ENCODE measurements around the gene RPS27L. TPM values are rescaled to one million over a fixed set of nuclear protein-coding genes. Genes with fewer than 3 reads are reported as not detected.

RPS27L gene
- polyA plus RNA-seq, 6 donors from 2014 or later, result 87.2 to 215 (median 166) TPM

Other genes starting within 250 kb of the RPS27L start
- gene TPM1, start 114.7 kb downstream of the RPS27L start, polyA plus RNA-seq (ENCODE audit: low read depth in 6 of 6), result 1 to 10 TPM; 1.7 to 6.9 (median 4.0) TPM
- gene LACTB, start 35.6 kb downstream of the RPS27L start, polyA plus RNA-seq (ENCODE audit: low read depth in 6 of 6), result 10 to 100 TPM in 5 of 6 donors, 1 to 10 TPM in 1; 9.0 to 22.2 (median 16.1) TPM
- gene RAB8B, start 32.1 kb upstream of the RPS27L start, polyA plus RNA-seq (ENCODE audit: low read depth in 6 of 6), result 10 to 100 TPM; 24.4 to 64.4 (median 58.6) TPM
- 10 to 100 TPM; 12.6 to 26.5 (median 20.0) TPM for gene APH1B, start 120.1 kb upstream of the RPS27L start, polyA plus RNA-seq (ENCODE audit: low read depth in 6 of 6)
- not detected for gene CA12, start 224.4 kb upstream of the RPS27L start, polyA plus RNA-seq (ENCODE audit: low read depth in 6 of 6)

All from naive B cell (primary cell).